RPMI8226 (cell line): ENCODE results near the gene CACNA1H.
A peak's percentile ranks its signal among the peaks of the same experiment; 100 is the strongest.

Experiments used
- DNase-seq: peaks from one replicate; pipeline ENCODE4 v3.0.0-alpha.2; 2015

Gene CACNA1H

GRCh38 chr16:1143761-1144450 lies 9.0 kb upstream of the CACNA1H start:
- DNase-seq = no peak

- DNase-seq = no peak
Measured at GRCh38 chr16:1144476-1145382, 8.2 kb upstream of the CACNA1H start.

- DNase-seq = no peak
Measured at GRCh38 chr16:1145383-1146100, 7.4 kb upstream of the CACNA1H start.

GRCh38 chr16:1146409-1146808 lies 6.5 kb upstream of the CACNA1H start:
- DNase-seq = peak; percentile 51

GRCh38 chr16:1147027-1147426 lies 5.9 kb upstream of the CACNA1H start:
- DNase-seq = no peak

GRCh38 chr16:1149101-1149636 lies 3.7 kb upstream of the CACNA1H start:
- no peak for DNase-seq

GRCh38 chr16:1150511-1150982 lies 2.4 kb upstream of the CACNA1H start:
- DNase-seq = peak; percentile 76

- DNase-seq = no peak
Measured at GRCh38 chr16:1151424-1152122, 1.3 kb upstream of the CACNA1H start.

- no peak for DNase-seq
Measured at GRCh38 chr16:1152123-1152638, 725 bp upstream of the CACNA1H start.

- DNase-seq = no peak
Measured at GRCh38 chr16:1153480-1154160, 714 bp downstream of the CACNA1H start.

GRCh38 chr16:1154291-1154886 lies 1.5 kb downstream of the CACNA1H start:
- DNase-seq = no peak

- DNase-seq = no peak
Measured at GRCh38 chr16:1154887-1155331, 2.0 kb downstream of the CACNA1H start.

- DNase-seq = no peak
Measured at GRCh38 chr16:1155353-1156054, 2.6 kb downstream of the CACNA1H start.

GRCh38 chr16:1156055-1156982 lies 3.4 kb downstream of the CACNA1H start:
- DNase-seq = no peak

GRCh38 chr16:1156983-1157638 lies 4.2 kb downstream of the CACNA1H start:
- no peak for DNase-seq

GRCh38 chr16:1157639-1158455 lies 4.9 kb downstream of the CACNA1H start:
- DNase-seq = no peak

GRCh38 chr16:1158456-1159324 lies 5.8 kb downstream of the CACNA1H start:
- no peak for DNase-seq
